Karpas-422 (cell line): ENCODE measurements around the gene SMIM1. TPM values are rescaled to one million over a fixed set of nuclear protein-coding genes. Genes with fewer than 3 reads are reported as not detected.
"Not testable (repeated sequence)": the region's sequence is repeated elsewhere in the genome, so short reads cannot be mapped to it uniquely, and the experiment has no call there.

Source experiments
- DNase-seq: peaks from one replicate; pipeline ENCODE4 v3.0.0-alpha.2; 2015
- H2AFZ ChIP-seq: fragments of 200-600 bp; sonication (generic); 2 replicates; pipeline ENCODE4 v1.6.1; 2014; ENCODE audit warnings: antibody characterized with exemption, low read length, mixed read lengths
- H3K27ac ChIP-seq: fragments of 200-600 bp; sonication (generic); 2 replicates; pipeline ENCODE4 v1.5.1; 2014; ENCODE audit warnings: mild to moderate bottlenecking, low read length, moderate library complexity
- H3K27me3 ChIP-seq: fragments of 200-600 bp; sonication (generic); 2 replicates; pipeline ENCODE4 v1.6.1; 2014; ENCODE audit warnings: low read length, mixed read lengths
- H3K36me3 ChIP-seq: fragments of 200-600 bp; sonication (generic); 2 replicates; pipeline ENCODE4 v1.6.1; 2014; ENCODE audit warnings: low read length, mixed read lengths; ENCODE audit not compliant: insufficient read depth
- H3K4me1 ChIP-seq: fragments of 200-600 bp; sonication (generic); 2 replicates; pipeline ENCODE4 v1.6.1; 2014; ENCODE audit warnings: mild to moderate bottlenecking, low read length, mixed read lengths
- H3K4me2 ChIP-seq: fragments of 200-600 bp; sonication (generic); 2 replicates; pipeline ENCODE4 v1.6.1; 2014; ENCODE audit warnings: low read length, low read depth, mild to moderate bottlenecking; ENCODE audit not compliant: poor library complexity, severe bottlenecking
- H3K4me3 ChIP-seq: fragments of 200-600 bp; sonication (generic); 2 replicates; pipeline ENCODE4 v1.5.1; 2014; ENCODE audit warnings: mild to moderate bottlenecking, antibody characterized with exemption, low read length, mixed read lengths
- H3K79me2 ChIP-seq: fragments of 200-600 bp; sonication (generic); 2 replicates; pipeline ENCODE4 v1.6.1; 2014; ENCODE audit warnings: mild to moderate bottlenecking, low read length, mixed read lengths
- H3K9ac ChIP-seq: fragments of 200-600 bp; sonication (generic); 2 replicates; pipeline ENCODE4 v1.6.0; 2014; ENCODE audit warnings: low read length
- H3K9me2 ChIP-seq: fragments of 200-600 bp; sonication (generic), shearing (Covaris generic); replicated peaks from 2 replicates; pipeline ENCODE4 v1.6.0; 2014; ENCODE audit warnings: mild to moderate bottlenecking, low read length, moderate library complexity; ENCODE audit not compliant: insufficient read depth
- H3K9me3 ChIP-seq: fragments of 300-700, 200-600 bp; sonication (generic); 2 replicates; pipeline ENCODE4 v1.6.1; 2014; ENCODE audit warnings: low read length, mixed read lengths
- H4K20me1 ChIP-seq: fragments of 200-600 bp; sonication (generic); 2 replicates; pipeline ENCODE4 v1.6.1; 2014; ENCODE audit warnings: mild to moderate bottlenecking, antibody characterized with exemption, low read length, low read depth; ENCODE audit not compliant: insufficient read depth
- total RNA-seq: library from RNA; depleted of rRNA; stranded (reverse); fragments of >200 nt; shearing (Covaris generic); gene quantifications from 2 replicates; pipeline ENCODE4 v1.2.3, GENCODE V29; 2014; ENCODE audit warnings: low replicate concordance; rRNA removed

Gene SMIM1
- 0.87 TPM in 1 of 2 replicates, not detected in the other for total RNA-seq

DNA sequence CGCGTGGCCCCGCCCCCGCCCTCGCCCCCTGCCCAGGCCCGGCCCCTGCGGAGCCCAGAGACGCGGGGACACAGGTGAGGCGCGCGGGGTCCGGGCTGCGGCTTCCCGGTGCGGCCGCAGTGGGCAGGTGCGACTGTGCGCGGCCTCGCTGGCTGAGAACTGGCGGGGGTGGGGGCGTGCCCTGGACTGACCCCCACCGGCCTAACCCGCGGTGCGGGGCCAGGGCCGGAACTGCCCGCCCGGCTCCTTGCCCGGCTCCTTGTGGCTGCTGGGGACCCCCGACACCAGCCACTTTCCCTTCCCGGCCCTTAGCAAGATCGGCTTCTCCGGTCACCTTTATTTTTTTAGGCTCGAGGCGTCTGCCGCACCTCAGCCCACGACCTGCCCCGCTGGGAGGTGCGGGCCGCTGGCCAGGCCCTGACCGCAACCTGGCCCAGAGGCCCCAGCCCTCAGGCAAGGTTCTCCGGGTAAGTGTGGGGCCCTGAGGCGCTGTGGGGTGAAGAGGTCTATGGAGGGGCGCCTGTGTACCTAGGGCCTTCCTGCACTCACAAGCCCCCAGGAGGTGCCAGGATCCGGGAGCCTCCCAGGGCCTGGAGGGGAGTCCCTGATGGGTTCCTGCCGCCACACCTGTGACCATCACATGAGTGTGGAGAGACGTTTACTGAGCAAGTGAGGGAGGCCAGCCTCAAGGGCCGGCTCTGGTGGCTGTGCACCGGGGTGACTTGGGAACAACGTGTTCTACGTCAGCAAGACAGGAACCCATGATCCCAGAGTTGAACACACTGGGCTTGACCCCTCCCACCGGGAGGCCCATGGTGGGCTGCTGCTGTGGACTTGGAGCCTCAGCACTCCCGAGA lies at the start of gene SMIM1:
Gene SMIM1, plus strand, starts transcription at position 35 of the 857 bp plus-strand sequence. CDS start 2,625 bp downstream, outside the sequence.
- 0 out of 2 replicates have a peak, but pooled peaks cover 6% of the 10 kb centered on the region for H4K20me1 ChIP-seq
- H3K9me3 ChIP-seq = no peaks in the 10 kb centered on the region
- H3K27ac ChIP-seq = no peak within 1 kb of the TSS
- H3K4me2 ChIP-seq = peak within 1 kb of the TSS; percentile 83
- no peaks in the 10 kb centered on the region for H3K9me2 ChIP-seq
- H3K36me3 ChIP-seq = no peaks in the 10 kb centered on the region
- DNase-seq = no peak
- H3K27me3 ChIP-seq = no peaks in the 10 kb centered on the region
- peak within 1 kb of the TSS; percentile 72 for H3K9ac ChIP-seq
- H3K4me3 ChIP-seq = peak within 1 kb of the TSS; percentile 69
- H2AFZ ChIP-seq = peak within 1 kb of the TSS; percentile 25; the same call in 1 of the 2 replicates
- no peaks in the 10 kb centered on the region for H3K79me2 ChIP-seq
- peaks cover 21% of the 10 kb centered on the region for H3K4me1 ChIP-seq

- peaks cover 16% of the 10 kb centered on the region for H3K4me1 ChIP-seq
- no peak overlapping the region for H3K9ac ChIP-seq
- no peaks in the 10 kb centered on the region for H4K20me1 ChIP-seq
- no peak overlapping the region for H3K27ac ChIP-seq
- H3K79me2 ChIP-seq = no peaks in the 10 kb centered on the region
- no peak overlapping the region for H2AFZ ChIP-seq
- H3K9me3 ChIP-seq = no peaks in the 10 kb centered on the region
- no peak overlapping the region for H3K4me2 ChIP-seq
- H3K36me3 ChIP-seq = no peaks in the 10 kb centered on the region
- no peaks in the 10 kb centered on the region for H3K9me2 ChIP-seq
- DNase-seq = no peak
- H3K4me3 ChIP-seq = no peak overlapping the region
- no peaks in the 10 kb centered on the region for H3K27me3 ChIP-seq
Measured at GRCh38 chr1:3722846-3723245, 49.7 kb upstream of the SMIM1 start.

DNA sequence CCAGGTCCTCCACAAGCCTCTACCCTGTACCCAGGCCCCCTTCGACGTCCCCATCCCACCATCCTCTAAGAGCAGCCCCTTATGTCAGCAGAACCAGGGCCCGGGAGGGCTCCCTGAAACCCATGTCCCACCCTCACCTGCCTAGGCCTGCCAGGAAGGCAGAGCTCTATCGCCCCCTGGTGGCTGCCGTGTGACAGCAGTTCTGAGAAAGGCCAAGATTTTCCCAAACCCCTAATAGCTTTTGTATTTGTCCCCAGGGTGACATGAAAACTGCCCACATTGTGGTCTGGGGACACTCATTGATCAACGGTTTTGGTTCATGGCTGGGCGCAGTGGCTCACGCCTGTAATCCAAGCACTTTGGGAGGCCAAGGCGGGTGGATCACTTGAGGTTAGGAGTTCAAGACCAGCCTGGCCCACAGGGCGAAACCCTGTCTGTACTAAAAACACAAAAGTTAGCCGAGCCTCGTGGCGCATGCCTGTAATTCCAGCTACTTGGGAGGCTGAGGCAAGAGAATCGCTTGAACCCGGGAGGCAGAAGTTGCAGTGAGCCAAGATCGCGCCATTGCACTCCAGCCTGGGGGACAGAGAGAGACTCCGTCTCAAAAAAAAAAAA lies 48.0 kb upstream of the SMIM1 start:
- H2AFZ ChIP-seq, H3K79me2 ChIP-seq, H4K20me1 ChIP-seq, H3K27ac ChIP-seq, H3K36me3 ChIP-seq, H3K9me3 ChIP-seq, H3K27me3 ChIP-seq, H3K9me2 ChIP-seq, H3K4me3 ChIP-seq, H3K9ac ChIP-seq, H3K4me1 ChIP-seq, H3K4me2 ChIP-seq: not testable (repeated sequence)
- peak; percentile 91 for DNase-seq

GRCh38 chr1:3725366-3725765 lies 47.2 kb upstream of the SMIM1 start:
- Histone ChIP-seq H3K4me2 (no peak overlapping the region), H3K79me2 (no peaks in the 10 kb centered on the region), H3K4me3 (no peak overlapping the region), H3K9me2 (no peaks in the 10 kb centered on the region), H3K27me3 (no peaks in the 10 kb centered on the region), H3K4me1 (no peaks in the 10 kb centered on the region), H4K20me1 (no peaks in the 10 kb centered on the region), H3K36me3 (no peaks in the 10 kb centered on the region), H3K27ac (no peak overlapping the region), H3K9me3 (no peaks in the 10 kb centered on the region), H3K9ac (no peak overlapping the region), H2AFZ (no peak overlapping the region)
- no peak for DNase-seq

DNA sequence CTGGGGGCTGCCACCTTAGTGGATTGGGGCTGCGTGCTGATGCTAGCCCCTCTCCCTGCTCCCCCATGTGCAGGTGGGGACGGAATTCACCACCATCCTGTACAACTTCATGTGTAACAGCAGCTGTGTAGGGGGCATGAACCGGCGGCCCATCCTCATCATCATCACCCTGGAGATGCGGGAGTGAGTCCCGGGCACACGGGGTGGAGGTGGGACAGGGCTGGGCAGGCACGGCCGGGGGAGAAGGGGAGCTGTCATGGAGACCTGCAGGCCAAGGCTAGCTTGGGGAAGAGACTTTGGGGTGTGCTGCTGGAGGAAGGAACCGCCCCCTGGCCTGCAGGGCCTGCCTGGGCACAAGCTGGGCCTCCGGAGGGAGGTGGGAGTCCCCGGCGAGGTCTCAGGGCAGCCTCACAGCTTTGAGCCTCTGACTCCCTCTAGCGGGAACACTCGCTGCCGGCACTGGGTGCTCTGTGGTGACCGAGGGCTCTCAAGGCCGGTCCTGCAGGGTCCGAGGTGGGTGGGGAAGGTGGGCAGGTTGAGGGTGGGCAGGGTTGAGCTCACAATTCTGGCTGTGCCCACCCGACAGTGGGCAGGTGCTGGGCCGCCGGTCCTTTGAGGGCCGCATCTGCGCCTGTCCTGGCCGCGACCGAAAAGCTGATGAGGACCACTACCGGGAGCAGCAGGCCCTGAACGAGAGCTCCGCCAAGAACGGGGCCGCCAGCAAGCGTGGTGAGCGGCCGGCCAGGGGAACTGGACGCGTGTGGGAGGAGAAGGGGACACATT lies 45.3 kb upstream of the SMIM1 start:
- peak; percentile 64 for DNase-seq
- H4K20me1 ChIP-seq = no peaks in the 10 kb centered on the region
- no peaks in the 10 kb centered on the region for H3K36me3 ChIP-seq
- H3K4me2 ChIP-seq = no peak overlapping the region
- no peaks in the 10 kb centered on the region for H3K9me3 ChIP-seq
- H3K4me1 ChIP-seq = no peaks in the 10 kb centered on the region
- no peaks in the 10 kb centered on the region for H3K79me2 ChIP-seq
- no peak overlapping the region for H3K9ac ChIP-seq
- H3K27me3 ChIP-seq = no peaks in the 10 kb centered on the region
- H3K9me2 ChIP-seq = no peaks in the 10 kb centered on the region
- no peak overlapping the region for H3K4me3 ChIP-seq
- H3K27ac ChIP-seq = no peak overlapping the region
- no peak overlapping the region for H2AFZ ChIP-seq

GRCh38 chr1:3727825-3728776 lies 44.4 kb upstream of the SMIM1 start:
- no peaks in the 10 kb centered on the region for H3K9me3 ChIP-seq
- H3K4me1 ChIP-seq = no peaks in the 10 kb centered on the region
- DNase-seq = no peak
- H3K36me3 ChIP-seq = no peaks in the 10 kb centered on the region
- H3K27me3 ChIP-seq = no peaks in the 10 kb centered on the region
- H2AFZ ChIP-seq = no peak overlapping the region
- H3K79me2 ChIP-seq = no peaks in the 10 kb centered on the region
- no peaks in the 10 kb centered on the region for H4K20me1 ChIP-seq
- H3K4me3 ChIP-seq = no peak overlapping the region
- H3K4me2 ChIP-seq = no peak overlapping the region
- no peak overlapping the region for H3K27ac ChIP-seq
- H3K9ac ChIP-seq = no peak overlapping the region
- no peaks in the 10 kb centered on the region for H3K9me2 ChIP-seq

DNA sequence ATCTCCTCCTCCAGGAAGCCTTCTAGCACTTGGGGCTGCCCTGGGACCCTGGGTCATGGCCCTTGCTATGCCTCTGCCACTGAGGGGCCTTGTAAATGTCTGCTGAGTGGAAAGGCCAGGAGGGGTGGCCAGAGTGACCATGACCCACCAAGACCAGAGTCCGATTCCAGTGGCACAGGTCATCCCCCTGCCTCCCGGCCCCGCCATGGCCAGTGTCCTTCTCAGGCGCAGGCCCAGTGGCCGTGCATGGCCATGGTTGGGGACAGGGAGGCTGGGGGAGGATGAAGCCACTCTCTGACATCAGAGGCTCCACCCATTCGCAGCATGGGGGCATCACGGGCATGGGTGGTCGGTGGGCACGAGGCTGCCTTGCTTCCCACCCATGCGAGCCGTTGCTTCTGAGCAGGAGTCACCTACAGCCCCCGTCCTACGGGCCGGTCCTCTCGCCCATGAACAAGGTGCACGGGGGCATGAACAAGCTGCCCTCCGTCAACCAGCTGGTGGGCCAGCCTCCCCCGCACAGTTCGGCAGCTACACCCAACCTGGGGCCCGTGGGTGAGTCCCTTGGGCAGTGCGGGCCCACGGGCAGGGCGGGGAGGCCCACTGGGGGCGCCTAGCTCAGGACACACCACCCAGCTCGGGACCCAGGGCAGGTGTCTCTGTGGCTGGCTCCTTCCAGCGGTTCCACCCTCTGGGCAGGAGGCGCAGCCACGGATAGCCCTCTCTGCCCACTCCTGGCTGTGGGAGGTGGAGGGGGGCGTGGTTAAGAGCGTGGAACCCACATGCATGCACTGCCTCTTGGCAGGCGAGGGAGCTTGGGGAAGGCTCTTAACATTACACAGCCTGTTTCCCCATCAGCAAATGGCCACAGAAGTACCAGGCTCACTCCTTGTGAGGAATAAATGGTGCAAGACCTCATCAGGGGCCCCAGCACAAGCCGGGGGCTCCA lies 42.7 kb upstream of the SMIM1 start:
- H3K4me1 ChIP-seq = no peaks in the 10 kb centered on the region
- no peak for DNase-seq
- H3K4me3 ChIP-seq = no peak overlapping the region
- H4K20me1 ChIP-seq = no peaks in the 10 kb centered on the region
- no peak overlapping the region for H2AFZ ChIP-seq
- no peaks in the 10 kb centered on the region for H3K27me3 ChIP-seq
- H3K9me2 ChIP-seq = no peaks in the 10 kb centered on the region
- H3K79me2 ChIP-seq = no peaks in the 10 kb centered on the region
- no peak overlapping the region for H3K9ac ChIP-seq
- no peak overlapping the region for H3K27ac ChIP-seq
- no peaks in the 10 kb centered on the region for H3K9me3 ChIP-seq
- no peaks in the 10 kb centered on the region for H3K36me3 ChIP-seq
- H3K4me2 ChIP-seq = no peak overlapping the region
